NCI-H460 (cell line): Measurements from ENCODE around the gene TTC23. TPM values are rescaled to one million over a fixed set of nuclear protein-coding genes. Genes with fewer than 3 reads are reported as not detected.
A peak's percentile ranks its signal among the peaks of the same experiment; 100 is the strongest.
"Not testable (repeated sequence)": the region's sequence is repeated elsewhere in the genome, so short reads cannot be mapped to it uniquely, and the experiment has no call there.

Source experiments
- DNase-seq: peaks from one replicate; pipeline ENCODE4 v3.0.0-alpha.2; 2016; ENCODE audit warnings: low read depth; ENCODE audit errors: extremely low read depth
- total RNA-seq: library from RNA; depleted of rRNA; stranded (reverse); fragments of >200 nt; shearing (Covaris generic); gene quantifications from 2 replicates; pipeline ENCODE4 v1.2.3, GENCODE V29; 2014

TTC23 gene
- total RNA-seq, 1 experiment from 2014 or later: 15.3 TPM

DNA sequence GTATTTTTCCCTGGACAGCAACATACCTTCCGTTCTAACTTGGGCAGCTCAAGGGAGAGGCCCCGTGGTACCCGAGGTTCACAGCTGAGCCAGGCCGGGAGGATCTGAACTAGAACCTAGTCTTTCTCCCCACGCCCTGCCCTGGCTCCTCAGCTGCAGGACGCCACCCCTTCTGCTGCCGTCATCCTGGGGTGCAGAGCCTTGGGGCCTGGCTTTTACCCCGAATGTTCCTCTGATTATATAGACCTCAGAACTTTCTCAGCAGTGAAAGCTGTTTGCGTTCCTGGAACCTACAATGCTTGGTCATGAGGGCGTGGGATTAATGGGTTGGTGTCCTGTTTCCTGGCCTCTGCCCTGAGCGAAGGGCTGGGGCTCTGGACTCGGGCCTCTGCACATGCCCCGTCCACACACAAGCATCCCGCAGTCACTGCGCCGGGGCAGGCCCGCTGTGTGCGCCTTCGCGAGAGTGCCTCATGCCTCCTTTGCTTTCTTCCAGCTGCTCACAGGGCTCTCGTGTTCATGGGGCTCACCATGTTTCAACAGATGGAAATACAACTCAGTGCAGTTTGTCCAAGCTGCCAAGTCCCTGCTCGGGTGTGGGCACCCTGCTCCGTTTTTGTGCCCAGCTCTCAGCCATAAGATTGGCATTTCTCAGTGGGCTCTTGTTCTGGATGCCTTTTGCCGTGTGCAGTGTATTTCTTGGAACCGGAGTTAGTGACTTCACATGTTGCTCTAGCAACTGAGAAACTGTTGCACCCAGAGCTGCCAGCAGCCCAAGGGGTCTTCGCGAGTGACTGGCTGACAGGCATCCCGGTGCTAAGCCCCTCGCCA is 124.1 kb downstream of the TTC23 start:
- DNase-seq: no peak

GRCh38 chr15:99124641-99125040 is 124.7 kb downstream of the TTC23 start:
- DNase-seq: no peak

DNA sequence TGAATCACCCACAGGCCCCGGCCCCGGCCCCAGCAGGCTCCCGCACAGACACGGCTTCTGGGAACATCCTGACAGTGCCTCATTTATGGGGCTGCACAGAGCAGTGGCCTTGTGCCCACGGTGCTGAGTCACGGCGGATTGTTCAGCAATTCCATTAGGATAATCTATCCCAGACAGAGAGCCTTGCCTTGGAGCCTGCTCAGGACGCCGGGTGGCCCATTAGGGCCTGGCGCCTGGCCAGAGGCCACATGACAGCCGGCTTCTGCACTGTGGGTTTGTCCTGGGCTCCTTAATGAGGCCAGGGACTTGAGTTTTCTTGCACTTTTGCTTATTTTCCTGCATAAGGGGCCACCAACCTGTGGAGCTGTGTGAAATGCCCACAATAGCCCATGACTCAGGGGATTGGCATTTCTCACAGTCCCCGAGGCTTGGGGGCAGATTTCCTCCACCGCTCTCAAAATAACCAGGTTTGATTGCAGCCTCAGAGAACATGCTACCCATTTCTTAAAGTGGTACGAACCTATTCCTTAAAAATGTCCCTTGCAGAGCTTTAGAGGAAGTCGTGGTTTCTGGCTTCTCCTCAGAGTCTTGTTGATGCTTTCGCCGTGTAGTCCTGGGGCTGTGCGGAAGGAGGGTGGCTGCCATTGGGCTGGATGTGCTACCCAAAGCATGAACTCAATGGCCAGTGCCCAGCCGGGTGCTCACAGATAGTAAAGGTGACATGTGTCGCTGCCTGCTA is 125.5 kb downstream of the TTC23 start:
- DNase-seq: peak; percentile 79

DNA sequence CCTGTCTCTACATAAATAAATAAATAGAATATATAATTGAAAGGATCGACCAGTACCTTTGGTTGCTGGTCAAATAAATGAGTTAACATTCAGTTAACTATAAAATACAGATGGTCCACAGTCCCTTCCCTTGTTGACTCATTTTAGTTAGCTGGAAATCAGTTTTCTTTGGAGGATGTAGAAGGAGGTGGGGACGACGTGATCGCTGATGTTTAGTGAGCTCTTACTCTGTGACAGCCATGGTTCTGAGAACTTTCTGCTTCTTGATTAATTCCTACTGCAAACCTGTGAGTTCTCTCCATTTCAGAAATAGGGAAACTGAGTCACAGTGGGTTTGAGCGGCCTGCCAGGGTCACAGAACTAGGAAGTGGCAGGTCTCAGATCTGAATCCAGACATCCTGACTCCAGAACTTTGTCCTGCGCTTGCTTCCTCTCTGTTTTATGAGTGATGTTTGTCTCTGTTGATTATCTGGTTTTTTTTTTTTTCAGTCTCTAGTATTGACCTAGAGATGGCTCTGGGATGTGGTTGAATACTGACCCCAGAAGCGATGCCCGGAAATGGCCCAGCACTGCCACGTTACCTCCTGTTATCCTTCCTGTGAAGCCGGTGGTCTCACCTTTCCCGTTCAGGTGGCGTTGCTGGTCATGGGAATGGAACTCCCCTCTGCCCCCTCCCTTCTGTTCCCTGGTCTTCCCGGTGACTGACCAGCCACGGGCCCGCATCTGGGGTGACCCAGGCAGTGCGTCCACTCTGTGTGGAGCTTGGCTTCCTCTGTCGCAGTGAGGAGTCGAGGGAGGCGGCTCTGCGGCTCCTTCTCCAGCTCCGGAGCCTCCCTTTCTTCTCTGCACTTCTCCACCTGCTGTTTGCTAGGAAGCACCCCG is 126.3 kb downstream of the TTC23 start:
- DNase-seq: no peak

GRCh38 chr15:99121691-99122410 is 127.5 kb downstream of the TTC23 start:
- DNase-seq: no peak

DNA sequence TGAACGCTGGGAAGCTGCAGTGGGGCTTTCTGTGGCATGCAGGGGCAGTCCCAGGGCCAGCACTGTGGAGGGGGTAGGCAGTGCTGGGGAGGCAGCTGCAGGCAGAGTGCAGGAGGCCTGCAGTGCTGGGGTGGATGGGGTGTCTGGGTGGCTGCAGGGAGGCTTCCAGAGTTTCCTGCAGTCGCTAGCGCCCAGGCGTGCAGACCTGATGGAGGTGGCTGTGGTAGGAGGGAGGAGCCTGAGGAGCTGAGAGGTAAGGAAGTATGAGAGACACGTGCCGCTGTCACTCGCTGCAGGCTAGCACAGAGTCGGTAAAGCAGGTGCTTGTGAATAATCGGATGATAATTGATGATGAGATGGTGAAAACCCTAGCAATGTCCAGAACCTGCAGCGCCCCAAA is 128.2 kb downstream of the TTC23 start:
- no peak for DNase-seq

DNA sequence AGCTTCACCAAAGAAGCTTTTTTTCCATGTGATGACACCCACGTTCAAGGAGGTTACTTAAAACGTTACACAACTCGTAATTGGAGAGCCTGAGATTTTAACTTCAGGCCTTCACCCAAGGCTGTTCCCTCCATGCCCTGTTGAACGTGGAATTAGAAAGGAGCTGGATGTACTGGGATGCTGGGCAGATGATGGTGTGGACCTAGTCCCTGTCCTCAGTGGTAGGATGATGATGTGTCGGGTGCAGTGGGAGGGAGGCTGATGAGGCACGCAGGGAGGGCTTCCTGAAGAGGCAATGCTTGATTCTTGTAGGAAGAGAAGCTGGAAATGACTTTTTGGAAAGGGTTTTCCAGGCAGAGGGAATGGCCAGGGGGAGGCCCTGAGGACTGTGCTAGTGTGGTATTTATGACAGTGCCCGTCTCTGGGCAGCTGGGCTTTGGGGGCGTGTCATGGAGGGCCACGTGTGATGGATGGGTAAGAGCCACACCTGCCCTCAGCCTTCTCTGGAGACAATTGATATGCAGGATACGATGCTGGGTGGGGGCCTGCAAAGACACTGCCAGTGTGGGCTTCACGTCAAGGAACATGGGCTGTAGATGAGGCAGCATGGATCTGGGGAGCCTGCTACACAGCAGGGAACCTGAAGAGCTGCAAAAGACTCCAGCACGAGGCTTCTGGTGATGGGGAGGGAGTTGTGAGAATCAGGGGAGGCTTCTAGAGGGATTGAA is 129.2 kb downstream of the TTC23 start:
- DNase-seq: no peak

DNA sequence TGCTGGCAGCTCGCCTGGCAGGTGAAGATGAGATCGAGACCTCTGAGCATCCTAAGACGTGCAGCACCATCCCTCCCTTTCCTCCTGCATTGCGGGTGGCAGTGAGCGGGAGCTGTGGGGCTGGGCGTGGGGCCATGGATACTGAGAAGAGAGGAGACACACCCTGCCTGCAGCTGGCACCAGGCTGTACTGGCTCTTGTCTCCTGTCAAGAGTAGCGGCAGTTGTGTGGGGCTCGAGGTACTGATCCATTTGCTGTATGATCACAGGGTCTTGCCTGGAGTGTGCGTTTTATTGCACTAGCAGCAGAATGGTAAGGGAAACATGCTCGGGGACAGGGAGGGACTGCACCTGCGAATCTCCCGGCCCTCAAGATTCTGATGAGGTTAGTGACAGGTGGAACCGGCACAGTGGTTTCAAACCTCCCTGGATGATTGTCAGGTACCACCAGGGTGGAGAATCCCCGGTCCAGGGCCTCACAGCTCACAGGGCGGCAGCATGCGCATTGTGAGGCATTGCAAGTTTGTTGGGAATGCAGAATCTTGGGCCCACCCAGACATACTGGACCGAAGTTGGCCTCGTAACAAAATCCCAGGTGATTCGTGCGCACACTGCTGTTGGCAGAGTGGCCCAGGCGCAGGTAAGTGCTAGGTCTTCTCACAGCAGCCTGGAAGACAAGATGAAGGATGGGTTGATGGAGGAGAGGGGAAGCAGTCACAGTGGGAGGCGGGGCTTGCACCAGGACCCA is 130.4 kb downstream of the TTC23 start:
- DNase-seq: no peak

GRCh38 chr15:99118258-99118632 is 131.1 kb downstream of the TTC23 start:
- no peak for DNase-seq

DNA sequence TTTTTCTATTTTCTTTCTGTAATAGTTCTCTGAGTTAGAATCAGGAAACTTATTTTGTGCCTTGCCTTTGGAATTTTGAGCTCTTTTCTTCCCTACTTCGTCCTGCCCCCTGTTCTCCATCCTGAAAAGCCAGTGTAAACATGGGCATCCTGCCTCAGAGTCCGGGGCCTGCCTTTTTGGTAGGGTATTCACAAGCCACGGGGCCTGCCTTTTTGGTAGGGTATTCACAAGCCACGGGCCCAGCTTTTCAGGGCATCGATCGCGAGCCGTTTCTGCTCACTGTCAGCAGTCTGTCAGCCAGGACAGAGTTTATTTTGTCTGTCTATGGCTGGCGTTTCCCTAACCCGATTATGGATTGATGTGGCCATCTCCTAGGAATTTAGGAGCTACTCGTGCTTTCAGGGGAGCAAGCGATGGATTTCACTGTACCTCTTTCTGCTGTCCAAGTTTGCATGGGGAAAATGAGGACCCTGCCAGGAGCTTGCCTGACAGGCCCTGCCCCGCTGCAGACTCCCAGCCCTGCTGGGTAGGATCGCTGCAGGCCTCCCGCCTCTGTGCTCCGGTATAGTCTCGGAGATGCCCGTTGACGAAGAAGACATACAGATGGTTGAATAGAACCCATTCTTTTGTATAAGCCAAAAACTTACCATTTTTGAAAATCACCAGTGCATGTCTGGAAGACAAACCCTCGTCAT is 131.7 kb downstream of the TTC23 start:
- DNase-seq: no peak

DNA sequence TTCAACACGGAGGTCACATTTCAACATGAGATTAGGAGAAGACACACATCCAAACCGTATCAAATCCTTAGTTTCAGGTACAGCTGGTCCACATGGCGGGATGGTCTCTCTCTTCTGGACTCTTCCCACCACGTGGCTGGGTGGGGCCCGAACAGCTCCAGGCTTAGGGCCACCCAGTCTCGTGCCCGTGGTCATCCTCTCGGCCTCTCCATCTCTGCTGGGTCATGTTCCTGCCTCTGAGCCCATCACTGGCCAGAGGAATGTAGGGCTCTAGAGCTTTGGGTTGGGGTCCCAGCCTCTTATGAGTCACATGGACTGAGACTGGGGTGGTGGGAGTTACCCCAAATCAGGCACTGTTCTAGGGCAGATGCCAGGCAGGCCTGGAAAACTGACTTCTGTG is 132.3 kb downstream of the TTC23 start:
- DNase-seq: no peak

DNA sequence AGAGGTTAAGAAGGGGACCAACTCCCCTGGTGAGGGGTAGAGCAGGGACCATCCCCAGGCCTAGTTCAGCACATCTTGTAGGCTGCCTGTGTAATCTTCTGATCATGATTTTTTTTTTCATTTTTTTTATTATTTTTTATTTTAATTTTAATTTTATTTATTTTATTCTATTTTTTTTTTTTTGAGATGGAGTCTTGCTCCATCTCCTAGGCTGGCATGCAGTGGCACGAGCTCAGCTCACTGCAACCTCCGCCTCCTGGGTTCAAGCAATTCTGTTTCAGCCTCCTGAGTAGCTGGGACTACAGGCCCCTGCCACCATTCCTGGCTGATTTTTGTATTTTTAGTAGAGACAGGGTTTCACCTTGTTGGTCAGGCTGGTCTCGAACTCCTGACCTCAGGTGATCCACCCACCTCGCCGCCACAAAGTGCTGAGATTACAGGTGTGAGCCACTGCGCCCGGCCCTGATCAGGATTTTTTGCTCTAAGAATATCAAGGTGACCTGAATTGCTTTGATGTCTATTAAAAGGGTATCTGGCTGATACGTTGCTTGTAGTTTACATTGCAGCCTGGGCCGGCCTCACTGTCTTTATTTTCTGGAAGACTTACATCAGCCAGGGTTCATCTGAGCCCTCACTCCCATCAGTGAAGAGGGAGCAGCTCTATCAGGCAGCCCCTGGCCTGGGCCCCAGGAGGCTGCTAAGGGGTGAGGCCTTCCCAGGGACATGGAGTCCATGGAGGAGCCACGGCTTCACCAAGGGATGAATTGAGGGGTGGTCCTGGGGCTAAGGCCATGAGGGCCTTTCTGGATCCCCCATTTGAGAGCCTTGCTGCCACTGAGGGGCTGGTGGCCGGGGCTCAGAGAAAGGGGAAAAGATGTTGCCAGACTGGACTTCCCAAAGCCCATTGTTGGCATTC is 133.8 kb downstream of the TTC23 start:
- no peak for DNase-seq

GRCh38 chr15:99114511-99115299 is 134.7 kb downstream of the TTC23 start:
- no peak for DNase-seq

DNA sequence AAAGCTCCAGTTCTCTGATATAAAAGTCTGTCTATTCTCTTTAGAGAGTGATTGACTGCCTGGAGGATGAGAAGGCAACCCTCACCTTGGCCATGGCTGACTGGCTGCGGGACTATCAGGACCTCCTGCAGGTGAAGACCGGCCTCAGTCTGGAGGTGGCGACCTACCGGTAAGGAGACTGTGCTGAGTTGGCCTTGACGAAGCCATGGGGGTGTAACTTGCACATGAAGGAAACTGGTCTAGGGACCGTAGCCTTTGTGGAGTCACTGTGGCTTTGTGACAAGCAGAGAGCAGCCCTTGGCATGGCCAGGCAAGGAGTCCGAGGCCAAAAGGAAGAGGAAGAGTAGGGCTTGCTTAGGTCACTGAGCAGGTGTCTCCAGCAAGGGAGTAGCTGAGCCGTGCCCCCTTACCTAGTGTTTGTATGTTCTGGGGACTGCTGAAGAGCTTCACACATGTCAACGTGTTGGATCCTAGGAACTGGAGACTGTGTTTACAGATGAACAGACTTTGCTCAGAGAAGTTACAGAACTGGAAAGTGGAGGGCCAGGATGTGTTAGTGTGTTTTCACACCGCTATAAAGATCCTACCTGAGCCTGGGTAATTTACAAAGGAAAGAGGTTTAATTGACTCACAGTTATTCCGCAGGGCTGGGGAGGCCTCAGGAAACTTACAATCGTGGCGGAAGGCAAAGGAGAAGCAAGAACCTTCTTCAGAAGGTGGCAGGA is 135.7 kb downstream of the TTC23 start:
- DNase-seq: no peak

- not testable (repeated sequence) for DNase-seq
Observed at GRCh38 chr15:99111641-99112040, 137.7 kb downstream of the TTC23 start.
